ENCODE measurements around the gene TKT.
A peak's percentile ranks its signal among the peaks of the same experiment; 100 is the strongest.
"Not testable (repeated sequence)": the region's sequence is repeated elsewhere in the genome, so short reads cannot be mapped to it uniquely, and the experiment has no call there.

TKT gene

GRCh38 chr3:53259427-53260259, 3.8 kb upstream of the TKT start:
- no peak for DNase-seq

- no peak for DNase-seq
Measured at GRCh38 chr3:53258600-53259426, 3.0 kb upstream of the TKT start.

GRCh38 chr3:53257465-53257864, 1.6 kb upstream of the TKT start:
- DNase-seq, result no peak

- no peak for DNase-seq
Measured at GRCh38 chr3:53256704-53257055, 858 bp upstream of the TKT start.

- DNase-seq, result peak in 1 of 2 experiments; percentile 43
Measured at GRCh38 chr3:53255423-53255774, 423 bp downstream of the TKT start.

GRCh38 chr3:53254509-53255422, 1.1 kb downstream of the TKT start:
- DNase-seq, result peak; percentile 38 to 45

GRCh38 chr3:53253707-53254508, 1.9 kb downstream of the TKT start:
- no peak for DNase-seq

GRCh38 chr3:53252947-53253322, 2.9 kb downstream of the TKT start:
- DNase-seq, result not testable (repeated sequence)

- DNase-seq, result no peak
Measured at GRCh38 chr3:53252096-53252946, 3.5 kb downstream of the TKT start.

- DNase-seq, result no peak
Measured at GRCh38 chr3:53250881-53251605, 4.8 kb downstream of the TKT start.

- DNase-seq, result no peak
Measured at GRCh38 chr3:53250453-53250852, 5.4 kb downstream of the TKT start.

GRCh38 chr3:53248161-53248560, 7.7 kb downstream of the TKT start:
- DNase-seq, result no peak

- DNase-seq, result no peak
Measured at GRCh38 chr3:53247619-53248018, 8.2 kb downstream of the TKT start.

- no peak for DNase-seq
Measured at GRCh38 chr3:53244271-53244670, 11.6 kb downstream of the TKT start.

GRCh38 chr3:53243785-53244184, 12.0 kb downstream of the TKT start:
- DNase-seq, result no peak

- DNase-seq, result no peak
Measured at GRCh38 chr3:53243165-53243564, 12.7 kb downstream of the TKT start.

- no peak for DNase-seq
Measured at GRCh38 chr3:53242642-53243041, 13.2 kb downstream of the TKT start.

- no peak for DNase-seq
Measured at GRCh38 chr3:53242155-53242554, 13.7 kb downstream of the TKT start.

- no peak for DNase-seq
Measured at GRCh38 chr3:53240989-53241972, 14.5 kb downstream of the TKT start.

Data from NCI-H2081 (cell line).